HEK293 (cell line): ENCODE measurements around the gene AREG.

ENCODE experiments used
- MYNN ChIP-seq: fragments of 450-650 bp; formaldehyde crosslinking; IDR thresholded peaks from 2 replicates; pipeline ENCODE4 v1.5.1; 2016; ENCODE audit warnings: missing biosample characterization, missing genetic modification characterization, borderline replicate concordance
- ZBTB48 ChIP-seq: fragments of 450-650 bp; formaldehyde crosslinking; IDR thresholded peaks from 2 replicates; pipeline ENCODE4 v1.5.1; 2016; ENCODE audit warnings: missing biosample characterization, missing genetic modification characterization
- ZFP41 ChIP-seq: fragments of 450-650 bp; formaldehyde crosslinking; IDR thresholded peaks from 2 replicates; pipeline ENCODE4 v1.5.1; 2016; ENCODE audit warnings: missing biosample characterization, missing genetic modification characterization, borderline replicate concordance
- ZNF549 ChIP-seq: fragments of 450-650 bp; IDR thresholded peaks from 2 replicates; pipeline ENCODE4 v1.5.1; 2018; ENCODE audit warnings: missing biosample characterization, missing genetic modification characterization, mild to moderate bottlenecking, inconsistent platforms, moderate library complexity
- ZNF837 ChIP-seq: fragments of 450-650 bp; formaldehyde crosslinking; IDR thresholded peaks from 2 replicates; pipeline ENCODE4 v1.5.1; 2016; ENCODE audit warnings: missing biosample characterization, missing genetic modification characterization
- TF ChIP-seq, protein P1 (sequence below): fragments of 450-650 bp; formaldehyde crosslinking; IDR thresholded peaks from 2 replicates; pipeline ENCODE4 v1.5.1; 2016; ENCODE audit warnings: missing biosample characterization, missing genetic modification characterization
- TF ChIP-seq, protein P2 (sequence below): fragments of 450-650 bp; formaldehyde crosslinking; IDR thresholded peaks from 2 replicates; pipeline ENCODE4 v1.5.1; 2016; ENCODE audit warnings: missing biosample characterization, missing genetic modification characterization
- TF ChIP-seq, protein P3 (sequence below): fragments of 450-650 bp; formaldehyde crosslinking; IDR thresholded peaks from 2 replicates; pipeline ENCODE4 v1.5.1; 2017; ENCODE audit warnings: missing biosample characterization, mild to moderate bottlenecking, missing genetic modification characterization, moderate library complexity

DNA sequence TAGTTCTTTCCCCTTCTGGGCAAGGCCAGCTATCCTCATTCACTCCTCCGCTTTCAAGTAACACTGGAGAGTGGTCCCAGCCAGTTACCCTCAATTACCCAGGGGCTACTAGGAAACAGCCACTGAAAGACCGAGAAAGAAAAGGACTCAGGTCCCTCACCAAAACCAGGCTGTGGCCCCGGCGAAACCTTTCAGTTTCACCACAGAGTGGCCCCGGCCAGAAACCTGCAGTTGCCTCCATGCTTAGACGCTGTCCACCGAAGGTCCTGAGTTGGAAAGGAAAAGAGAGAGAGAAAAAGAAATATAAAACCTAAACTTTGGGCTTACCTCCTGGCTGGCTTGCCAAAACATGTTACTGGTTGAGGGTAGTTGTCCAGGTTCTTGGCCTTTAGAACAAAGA lies 5.0 kb upstream of the AREG start:
- TF ChIP-seq, protein P1, sequence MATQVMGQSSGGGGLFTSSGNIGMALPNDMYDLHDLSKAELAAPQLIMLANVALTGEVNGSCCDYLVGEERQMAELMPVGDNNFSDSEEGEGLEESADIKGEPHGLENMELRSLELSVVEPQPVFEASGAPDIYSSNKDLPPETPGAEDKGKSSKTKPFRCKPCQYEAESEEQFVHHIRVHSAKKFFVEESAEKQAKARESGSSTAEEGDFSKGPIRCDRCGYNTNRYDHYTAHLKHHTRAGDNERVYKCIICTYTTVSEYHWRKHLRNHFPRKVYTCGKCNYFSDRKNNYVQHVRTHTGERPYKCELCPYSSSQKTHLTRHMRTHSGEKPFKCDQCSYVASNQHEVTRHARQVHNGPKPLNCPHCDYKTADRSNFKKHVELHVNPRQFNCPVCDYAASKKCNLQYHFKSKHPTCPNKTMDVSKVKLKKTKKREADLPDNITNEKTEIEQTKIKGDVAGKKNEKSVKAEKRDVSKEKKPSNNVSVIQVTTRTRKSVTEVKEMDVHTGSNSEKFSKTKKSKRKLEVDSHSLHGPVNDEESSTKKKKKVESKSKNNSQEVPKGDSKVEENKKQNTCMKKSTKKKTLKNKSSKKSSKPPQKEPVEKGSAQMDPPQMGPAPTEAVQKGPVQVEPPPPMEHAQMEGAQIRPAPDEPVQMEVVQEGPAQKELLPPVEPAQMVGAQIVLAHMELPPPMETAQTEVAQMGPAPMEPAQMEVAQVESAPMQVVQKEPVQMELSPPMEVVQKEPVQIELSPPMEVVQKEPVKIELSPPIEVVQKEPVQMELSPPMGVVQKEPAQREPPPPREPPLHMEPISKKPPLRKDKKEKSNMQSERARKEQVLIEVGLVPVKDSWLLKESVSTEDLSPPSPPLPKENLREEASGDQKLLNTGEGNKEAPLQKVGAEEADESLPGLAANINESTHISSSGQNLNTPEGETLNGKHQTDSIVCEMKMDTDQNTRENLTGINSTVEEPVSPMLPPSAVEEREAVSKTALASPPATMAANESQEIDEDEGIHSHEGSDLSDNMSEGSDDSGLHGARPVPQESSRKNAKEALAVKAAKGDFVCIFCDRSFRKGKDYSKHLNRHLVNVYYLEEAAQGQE (tag by site-specific recombination), result no peak
- TF ChIP-seq, protein P2, sequence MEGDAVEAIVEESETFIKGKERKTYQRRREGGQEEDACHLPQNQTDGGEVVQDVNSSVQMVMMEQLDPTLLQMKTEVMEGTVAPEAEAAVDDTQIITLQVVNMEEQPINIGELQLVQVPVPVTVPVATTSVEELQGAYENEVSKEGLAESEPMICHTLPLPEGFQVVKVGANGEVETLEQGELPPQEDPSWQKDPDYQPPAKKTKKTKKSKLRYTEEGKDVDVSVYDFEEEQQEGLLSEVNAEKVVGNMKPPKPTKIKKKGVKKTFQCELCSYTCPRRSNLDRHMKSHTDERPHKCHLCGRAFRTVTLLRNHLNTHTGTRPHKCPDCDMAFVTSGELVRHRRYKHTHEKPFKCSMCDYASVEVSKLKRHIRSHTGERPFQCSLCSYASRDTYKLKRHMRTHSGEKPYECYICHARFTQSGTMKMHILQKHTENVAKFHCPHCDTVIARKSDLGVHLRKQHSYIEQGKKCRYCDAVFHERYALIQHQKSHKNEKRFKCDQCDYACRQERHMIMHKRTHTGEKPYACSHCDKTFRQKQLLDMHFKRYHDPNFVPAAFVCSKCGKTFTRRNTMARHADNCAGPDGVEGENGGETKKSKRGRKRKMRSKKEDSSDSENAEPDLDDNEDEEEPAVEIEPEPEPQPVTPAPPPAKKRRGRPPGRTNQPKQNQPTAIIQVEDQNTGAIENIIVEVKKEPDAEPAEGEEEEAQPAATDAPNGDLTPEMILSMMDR (tag by site-specific recombination), result no peak
- TF ChIP-seq, protein P3, sequence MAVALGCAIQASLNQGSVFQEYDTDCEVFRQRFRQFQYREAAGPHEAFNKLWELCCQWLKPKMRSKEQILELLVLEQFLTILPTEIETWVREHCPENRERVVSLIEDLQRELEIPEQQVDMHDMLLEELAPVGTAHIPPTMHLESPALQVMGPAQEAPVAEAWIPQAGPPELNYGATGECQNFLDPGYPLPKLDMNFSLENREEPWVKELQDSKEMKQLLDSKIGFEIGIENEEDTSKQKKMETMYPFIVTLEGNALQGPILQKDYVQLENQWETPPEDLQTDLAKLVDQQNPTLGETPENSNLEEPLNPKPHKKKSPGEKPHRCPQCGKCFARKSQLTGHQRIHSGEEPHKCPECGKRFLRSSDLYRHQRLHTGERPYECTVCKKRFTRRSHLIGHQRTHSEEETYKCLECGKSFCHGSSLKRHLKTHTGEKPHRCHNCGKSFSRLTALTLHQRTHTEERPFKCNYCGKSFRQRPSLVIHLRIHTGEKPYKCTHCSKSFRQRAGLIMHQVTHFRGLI (tag by site-specific recombination), result no peak
- TF ChIP-seq ZNF549 (tag by site-specific recombination), result no peak
- TF ChIP-seq MYNN (tag by site-specific recombination), result no peak
- TF ChIP-seq ZFP41 (tag by site-specific recombination), result no peak
- TF ChIP-seq ZBTB48 (tag by site-specific recombination), result no peak
- no peak for TF ChIP-seq ZNF837 (tag by site-specific recombination)
